Retinal pigment epithelial cell (primary cell): ENCODE measurements around the gene MOGAT3.

ENCODE experiments used
- DNase-seq: peaks from one replicate; pipeline ENCODE4 v3.0.0-alpha.2; 2010; ENCODE audit warnings: low read depth
- H3K4me3 ChIP-seq: 2 replicates; pipeline ENCODE4 v1.5.1; 2011; ENCODE audit warnings: mild to moderate bottlenecking, low read length, control low read depth, moderate library complexity
- CTCF ChIP-seq: conservative IDR thresholded peaks from 2 replicates; pipeline ENCODE4 v1.5.1; 2011; ENCODE audit warnings: low read depth, low read length, control low read depth, inconsistent platforms

The MOGAT3 gene

GRCh38 chr7:101237206-101238067 is 36.6 kb upstream of the MOGAT3 start, which contains the start of gene CLDN15:
TSS of gene CLDN15 (minus strand) at chr7:101237802. CDS start at chr7:101237581, 221 bp downstream.
- no peak for DNase-seq

GRCh38 chr7:101236292-101236835 is 35.5 kb upstream of the MOGAT3 start:
- TF ChIP-seq CTCF, result no peak
- no peak for DNase-seq
- H3K4me3 ChIP-seq, result no peak overlapping the region

More at GRCh38 chr7:101237206-101238067, 36.6 kb upstream of the MOGAT3 start, which contains the start of gene CLDN15:
- no peak for TF ChIP-seq CTCF
- no peak within 1 kb of the TSS for H3K4me3 ChIP-seq

- no peak for TF ChIP-seq CTCF
- DNase-seq, result no peak
- no peak overlapping the region for H3K4me3 ChIP-seq
These were observed 34.7 kb upstream of the MOGAT3 start for GRCh38 chr7:101235522-101235921.

GRCh38 chr7:101235050-101235449 is 34.2 kb upstream of the MOGAT3 start:
- no peak for DNase-seq
- peak; percentile 48 for TF ChIP-seq CTCF
- H3K4me3 ChIP-seq, result no peak overlapping the region

- no peak for TF ChIP-seq CTCF
- no peak overlapping the region for H3K4me3 ChIP-seq
- no peak for DNase-seq
These were observed 33.8 kb upstream of the MOGAT3 start for GRCh38 chr7:101234636-101235035.

- TF ChIP-seq CTCF, result no peak
- H3K4me3 ChIP-seq, result no peak overlapping the region
- DNase-seq, result no peak
These were observed 33.2 kb upstream of the MOGAT3 start for GRCh38 chr7:101233907-101234547.
